ENCODE measurements around the gene SLC4A5. TPM values are rescaled to one million over a fixed set of nuclear protein-coding genes. Genes with fewer than 3 reads are reported as not detected.

SLC4A5 gene
- total RNA-seq, 2 donors from 2014 or later, result 6.2 to 65.9 TPM

DNA sequence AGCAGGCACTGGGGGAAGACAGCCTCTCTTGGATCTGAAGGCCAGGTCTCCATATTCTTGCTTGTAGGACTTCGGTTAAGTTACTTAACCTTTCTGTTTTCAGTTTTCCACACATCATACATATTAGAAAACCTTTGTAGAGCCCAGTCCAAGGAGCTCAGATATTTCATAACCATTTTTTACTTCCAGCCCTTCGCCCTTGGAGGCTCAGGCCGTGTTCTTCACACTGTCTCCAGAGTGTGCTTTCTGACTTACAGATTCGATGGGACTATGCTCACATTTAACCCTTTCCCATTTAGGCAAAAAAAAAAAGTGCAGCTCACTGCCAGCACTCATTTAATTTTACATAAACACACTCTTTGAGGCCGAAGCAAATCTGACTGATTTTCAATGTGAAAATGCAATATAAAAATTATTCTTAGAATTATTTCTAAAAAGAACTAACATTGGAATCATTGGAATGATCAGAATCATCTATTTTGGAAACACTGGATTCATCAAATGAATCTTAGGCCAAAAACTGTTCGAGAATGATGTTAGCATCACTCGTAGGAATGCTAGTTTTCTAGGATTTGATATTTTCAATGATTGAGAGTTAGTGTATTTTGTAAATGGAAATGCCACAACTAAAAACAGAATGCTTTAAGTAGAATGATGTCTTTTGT lies 89.8 kb downstream of the SLC4A5 start:
- no peak overlapping the region for H3K4me3 ChIP-seq
- no peak for DNase-seq (ENCODE audit: low spot score)
- H3K36me3 ChIP-seq, result no peaks in the 10 kb centered on the region
- no peaks in the 10 kb centered on the region for H3K4me1 ChIP-seq (replicated peaks)
- WGBS, result 65% methylated on average over 7 of the region's 7 CpGs
- H3K27me3 ChIP-seq (replicated peaks; ENCODE audit: insufficient read depth), result no peaks in the 10 kb centered on the region
- TF ChIP-seq POLR2AphosphoS5 (IDR thresholded peaks at IDR 0.05) (no peak), POLR2A (IDR thresholded peaks at IDR 0.05) (no peak)
- TF ChIP-seq, protein P1, sequence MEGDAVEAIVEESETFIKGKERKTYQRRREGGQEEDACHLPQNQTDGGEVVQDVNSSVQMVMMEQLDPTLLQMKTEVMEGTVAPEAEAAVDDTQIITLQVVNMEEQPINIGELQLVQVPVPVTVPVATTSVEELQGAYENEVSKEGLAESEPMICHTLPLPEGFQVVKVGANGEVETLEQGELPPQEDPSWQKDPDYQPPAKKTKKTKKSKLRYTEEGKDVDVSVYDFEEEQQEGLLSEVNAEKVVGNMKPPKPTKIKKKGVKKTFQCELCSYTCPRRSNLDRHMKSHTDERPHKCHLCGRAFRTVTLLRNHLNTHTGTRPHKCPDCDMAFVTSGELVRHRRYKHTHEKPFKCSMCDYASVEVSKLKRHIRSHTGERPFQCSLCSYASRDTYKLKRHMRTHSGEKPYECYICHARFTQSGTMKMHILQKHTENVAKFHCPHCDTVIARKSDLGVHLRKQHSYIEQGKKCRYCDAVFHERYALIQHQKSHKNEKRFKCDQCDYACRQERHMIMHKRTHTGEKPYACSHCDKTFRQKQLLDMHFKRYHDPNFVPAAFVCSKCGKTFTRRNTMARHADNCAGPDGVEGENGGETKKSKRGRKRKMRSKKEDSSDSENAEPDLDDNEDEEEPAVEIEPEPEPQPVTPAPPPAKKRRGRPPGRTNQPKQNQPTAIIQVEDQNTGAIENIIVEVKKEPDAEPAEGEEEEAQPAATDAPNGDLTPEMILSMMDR (IDR thresholded peaks at IDR 0.05), result no peak
- no peaks in the 10 kb centered on the region for H3K9me3 ChIP-seq
- H3K27ac ChIP-seq, result no peak overlapping the region
- intact Hi-C loops (cut with DNase I), result loop anchor here (10.0 kb wide), 1 partner anchor 109 kb away; the partner anchor contains the start of gene BOLA3

DNA sequence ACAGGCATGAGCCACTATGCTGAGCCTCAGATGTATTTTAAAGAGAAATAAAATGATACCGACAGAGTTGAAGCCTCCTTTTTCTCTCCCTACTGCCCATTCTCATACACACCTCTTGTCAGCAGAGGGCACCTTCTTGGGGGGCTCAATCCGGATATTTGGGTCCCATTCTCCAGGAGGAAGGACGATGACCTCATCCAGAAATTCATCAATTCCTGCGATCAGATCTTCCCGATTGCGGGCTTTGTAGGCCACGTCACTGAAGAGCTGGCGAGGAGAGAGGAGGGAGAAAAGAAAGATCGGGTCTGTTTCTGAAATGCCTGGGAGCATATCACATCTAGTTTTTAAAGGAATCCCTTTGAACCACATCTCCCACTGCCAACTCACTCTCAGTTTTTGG lies 90.4 kb downstream of the SLC4A5 start:
- TF ChIP-seq, protein P1 (IDR thresholded peaks at IDR 0.05), result no peak
- TF ChIP-seq POLR2AphosphoS5 (IDR thresholded peaks at IDR 0.05) (no peak), POLR2A (IDR thresholded peaks at IDR 0.05) (no peak)

DNA sequence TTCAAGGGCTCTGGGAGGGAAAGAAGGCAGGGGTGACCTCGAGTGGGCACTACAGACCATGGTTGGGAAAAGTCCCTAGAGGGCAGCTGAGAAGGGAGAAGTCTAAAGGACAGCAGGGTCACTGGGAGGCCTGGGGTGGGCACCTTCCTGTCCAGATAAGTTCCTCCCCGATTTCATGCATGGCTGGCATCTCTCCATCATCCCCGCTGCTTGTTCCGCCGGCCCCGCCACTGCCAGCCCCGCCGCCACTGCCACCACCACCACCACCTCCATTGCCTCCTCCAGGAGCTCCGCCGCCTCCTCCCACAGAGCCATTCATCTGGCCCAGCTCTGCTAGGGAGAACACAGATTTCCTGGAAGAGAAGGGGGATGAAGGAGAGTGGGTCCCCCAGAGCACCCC lies 91.2 kb downstream of the SLC4A5 start:
- TF ChIP-seq, protein P1 (IDR thresholded peaks at IDR 0.05), result no peak
- TF ChIP-seq POLR2AphosphoS5 (IDR thresholded peaks at IDR 0.05) (no peak), POLR2A (IDR thresholded peaks at IDR 0.05) (no peak)
- 87% methylated on average over 10 of the region's 10 CpGs for WGBS
- no peaks in the 10 kb centered on the region for H3K36me3 ChIP-seq
- no peaks in the 10 kb centered on the region for H3K4me1 ChIP-seq (replicated peaks)
- H3K27ac ChIP-seq, result no peak overlapping the region
- no peak overlapping the region for H3K4me3 ChIP-seq
- intact Hi-C loops (cut with DNase I), result loop anchor here (10.0 kb wide), 1 partner anchor 107 kb away; the partner anchor contains the start of gene BOLA3
- DNase-seq (ENCODE audit: low spot score), result no peak
- H3K27me3 ChIP-seq (replicated peaks; ENCODE audit: insufficient read depth), result no peaks in the 10 kb centered on the region
- no peaks in the 10 kb centered on the region for H3K9me3 ChIP-seq

More for the DNA sequence above, 90.4 kb downstream of the SLC4A5 start:
- intact Hi-C loops (cut with DNase I), result loop anchor here (10.0 kb wide), 1 partner anchor 108 kb away; the partner anchor contains the start of gene BOLA3
- H3K4me1 ChIP-seq (replicated peaks), result no peaks in the 10 kb centered on the region
- no peaks in the 10 kb centered on the region for H3K36me3 ChIP-seq
- no peaks in the 10 kb centered on the region for H3K9me3 ChIP-seq
- H3K4me3 ChIP-seq, result no peak overlapping the region
- H3K27ac ChIP-seq, result no peak overlapping the region
- DNase-seq (ENCODE audit: low spot score), result no peak
- no peaks in the 10 kb centered on the region for H3K27me3 ChIP-seq (replicated peaks; ENCODE audit: insufficient read depth)
- WGBS, result 78% methylated on average over 9 of the region's 9 CpGs

DNA sequence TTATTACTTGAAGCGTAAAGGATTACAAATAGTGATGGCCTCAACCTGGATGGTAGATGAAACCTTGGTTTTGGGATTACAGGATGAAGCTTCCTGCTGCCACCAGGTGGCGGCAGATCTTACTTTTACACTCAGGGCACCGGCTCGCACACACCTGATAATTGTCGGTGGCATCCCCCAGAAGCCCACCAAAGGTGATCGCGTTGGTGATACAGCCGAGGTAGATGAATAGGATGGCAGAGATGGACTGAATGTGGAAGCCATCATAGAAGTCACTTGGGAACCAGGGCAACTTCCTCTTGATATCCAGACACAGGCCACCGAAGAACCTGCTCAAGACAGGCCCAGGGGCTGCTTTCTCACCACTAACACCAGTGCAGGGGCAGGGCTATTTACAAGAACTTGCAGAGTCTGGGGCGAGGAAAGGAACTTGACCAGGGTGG lies 93.0 kb downstream of the SLC4A5 start:
- H3K27ac ChIP-seq, result no peak overlapping the region
- no peaks in the 10 kb centered on the region for H3K36me3 ChIP-seq
- WGBS, result 32% methylated on average over 10 of the region's 10 CpGs
- peak; percentile 20 for DNase-seq (ENCODE audit: low spot score)
- H3K9me3 ChIP-seq, result no peaks in the 10 kb centered on the region
- intact Hi-C loops (cut with DNase I), result loop anchor here (10.0 kb wide), 1 partner anchor 105 kb away; the partner anchor contains the start of gene BOLA3
- TF ChIP-seq POLR2AphosphoS5 (IDR thresholded peaks at IDR 0.05) (no peak), POLR2A (IDR thresholded peaks at IDR 0.05) (no peak)
- TF ChIP-seq, protein P1 (IDR thresholded peaks at IDR 0.05), result peak; percentile 57 to 74 (median 70)
- H3K4me3 ChIP-seq, result no peak overlapping the region
- H3K27me3 ChIP-seq (replicated peaks; ENCODE audit: insufficient read depth), result no peaks in the 10 kb centered on the region
- no peaks in the 10 kb centered on the region for H3K4me1 ChIP-seq (replicated peaks)

Measured in prostate gland (tissue), 2 donors.